ENCODE measurements around the gene DVL1. TPM values are rescaled to one million over a fixed set of nuclear protein-coding genes. Genes with fewer than 3 reads are reported as not detected.

Gene DVL1
- total RNA-seq, 2 experiments from 2014 or later = 37.6 to 38.6 TPM

DNA sequence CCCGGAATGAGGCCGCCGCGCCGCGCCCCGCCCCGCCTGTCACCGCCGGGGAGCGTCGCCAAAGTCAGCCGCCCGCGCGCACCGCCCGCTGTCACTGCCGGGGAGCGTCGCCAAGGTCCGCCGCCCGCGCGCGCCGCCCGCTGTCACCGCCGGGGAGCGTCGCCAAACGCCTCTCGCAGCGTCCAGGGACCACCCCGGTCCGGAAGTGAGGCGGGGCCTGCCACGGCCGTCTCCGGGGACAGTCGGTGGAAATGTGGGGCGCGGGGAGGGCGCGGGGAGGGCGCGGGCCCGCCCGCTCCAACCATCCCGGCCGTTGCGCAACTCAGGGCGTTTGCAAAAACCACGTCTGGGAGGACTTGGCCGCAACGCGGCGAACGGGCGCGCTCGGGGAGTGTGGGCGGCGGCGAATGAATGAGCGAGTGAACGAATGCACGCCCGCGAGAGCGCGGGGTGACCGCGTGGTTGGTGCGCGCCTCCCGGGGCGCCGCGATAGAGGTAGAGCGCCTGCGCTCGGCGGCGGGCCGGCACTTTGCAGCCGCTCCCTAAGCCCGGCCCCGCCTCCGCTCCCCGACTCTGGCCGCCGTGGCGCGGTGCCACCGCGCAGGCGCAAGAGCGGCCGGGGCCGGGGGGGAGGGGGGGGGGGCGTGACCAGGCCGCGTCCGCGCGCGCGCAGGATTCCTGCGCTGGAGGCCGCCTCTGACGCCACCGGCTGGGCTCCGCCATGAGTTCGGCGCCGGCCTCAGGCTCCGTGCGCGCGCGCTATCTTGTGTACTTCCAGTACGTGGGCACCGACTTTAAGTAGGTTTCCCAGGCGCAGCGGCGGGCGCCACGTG is 41.1 kb downstream of the DVL1 start, which contains the start of the genes ACAP3 and PUSL1:
ACAP3 (minus strand) TSS at position 8 of the 833 bp plus-strand sequence. CDS start 115 bp downstream, outside the sequence.
PUSL1 (plus strand) TSS at position 675 of the 833 bp plus-strand sequence; CDS start at position 722, 47 bp downstream.
- H3K9me3 Mint-ChIP-seq = no peaks in the 10 kb centered on the region
- peak within 1 kb of the TSS; percentile 82 for H3K27ac Mint-ChIP-seq
- H3K27me3 Mint-ChIP-seq = no peaks in the 10 kb centered on the region
- peaks cover 29% of the 10 kb centered on the region for H3K4me1 Mint-ChIP-seq (ENCODE audit: low read depth)
- H3K4me3 Mint-ChIP-seq = peak within 1 kb of the TSS; percentile 81
- intact Hi-C loops (cut with micrococcal nuclease) = loop anchor here (1.0 to 5.0 kb wide), 7 partner anchors 36 to 275 kb away; partner anchors contain the start of genes AURKAIP1, B3GALT6, C1orf159 and DVL1
- peaks cover 3% of the 10 kb centered on the region for H3K36me3 Mint-ChIP-seq
- ChIA-PET CTCF (no interaction called here), POLR2A (no interaction called here)
- peak; percentile 91 for DNase-seq

GRCh38 chr1:1307261-1307922 is 41.8 kb downstream of the DVL1 start:
- intact Hi-C loops (cut with micrococcal nuclease) = loop anchor here (5.0 kb wide), 4 partner anchors 35 to 190 kb away; partner anchors contain the start of genes AURKAIP1, C1orf159 and UBE2J2
- Mint-ChIP-seq H3K4me1 (ENCODE audit: low read depth) (peaks cover 29% of the 10 kb centered on the region), H3K4me3 (peak overlapping the region; percentile 81), H3K36me3 (peaks cover 3% of the 10 kb centered on the region), H3K27me3 (no peaks in the 10 kb centered on the region), H3K9me3 (no peaks in the 10 kb centered on the region), H3K27ac (no peak overlapping the region)
- DNase-seq = peak; percentile 29
- POLR2A ChIA-PET = no interaction called here
- CTCF ChIA-PET = interaction anchor here (0.9 kb wide), 2 partner anchors 86 to 185 kb away, joined by 3 to 4 read pairs; no protein-coding TSS in a partner anchor

DNA sequence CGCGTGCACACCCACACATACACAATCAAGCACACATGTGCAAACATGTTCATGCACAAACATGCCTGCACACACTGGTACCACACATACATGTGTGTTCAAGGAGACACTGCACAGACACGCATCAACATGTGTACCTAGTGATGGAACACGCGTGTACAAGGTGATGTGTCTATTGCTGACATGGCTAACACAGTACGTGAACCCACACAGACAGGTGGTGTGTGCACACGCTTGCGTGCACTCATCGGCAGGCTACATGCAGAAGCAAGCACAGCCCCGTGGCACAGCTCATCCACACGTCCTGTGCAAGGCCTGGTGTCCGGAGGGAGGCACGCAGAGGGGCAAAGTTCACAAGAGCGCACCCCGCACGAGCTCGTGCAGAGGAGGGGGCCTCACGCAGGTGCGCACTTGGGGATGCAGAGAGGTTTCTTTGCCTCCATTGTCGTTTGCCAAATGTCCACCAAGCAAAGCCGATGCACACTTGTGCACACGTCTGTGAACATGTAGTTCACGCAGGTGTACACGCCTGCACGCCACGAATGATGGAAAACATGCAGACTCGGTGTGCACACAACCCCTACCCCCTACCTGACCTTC is 42.5 kb downstream of the DVL1 start:
- POLR2A ChIA-PET = no interaction called here
- CTCF ChIA-PET = interaction anchor here (0.9 kb wide), 2 partner anchors 87 to 184 kb away, joined by 3 to 4 read pairs; no protein-coding TSS in a partner anchor
- Mint-ChIP-seq H3K4me1 (ENCODE audit: low read depth) (peaks cover 29% of the 10 kb centered on the region), H3K36me3 (peaks cover 3% of the 10 kb centered on the region), H3K9me3 (no peaks in the 10 kb centered on the region), H3K27me3 (no peaks in the 10 kb centered on the region), H3K4me3 (peak overlapping the region; percentile 81), H3K27ac (peak overlapping the region; percentile 64)
- DNase-seq = no peak
- intact Hi-C loops (cut with micrococcal nuclease) = loop anchor here (5.0 kb wide), 4 partner anchors 34 to 189 kb away; partner anchors contain the start of genes AURKAIP1, C1orf159 and UBE2J2

DNA sequence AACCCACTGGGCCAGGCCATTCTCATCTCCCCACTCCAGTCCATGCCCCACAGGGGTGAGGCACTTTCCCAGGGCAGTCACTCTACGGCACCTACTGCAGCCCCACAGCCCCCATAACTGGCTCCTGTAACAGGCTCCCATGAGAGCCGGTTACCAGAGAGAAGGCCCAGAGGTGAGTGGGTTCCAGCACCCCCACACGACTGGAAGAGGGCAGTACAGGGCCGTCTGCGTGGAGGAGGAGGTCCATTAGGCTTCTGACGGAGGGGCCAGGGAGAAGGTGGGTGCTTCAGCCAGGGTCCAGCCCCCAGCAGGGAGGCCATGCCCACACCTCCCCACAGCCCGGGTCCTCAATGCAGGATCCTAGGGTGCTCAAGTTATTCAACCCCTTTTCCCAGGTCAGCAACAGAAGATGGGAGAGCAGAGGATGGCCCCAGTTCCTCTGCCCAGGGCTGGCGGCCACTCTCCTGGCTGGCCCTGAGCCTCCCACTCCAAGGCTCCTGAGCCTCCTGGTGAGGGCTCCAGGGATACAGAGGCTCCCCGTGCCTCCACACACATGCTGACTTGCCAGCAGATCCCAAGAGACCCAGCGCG is 43.1 kb downstream of the DVL1 start:
- H3K27ac Mint-ChIP-seq = peak overlapping the region; percentile 64
- H3K27me3 Mint-ChIP-seq = no peaks in the 10 kb centered on the region
- DNase-seq = peak; percentile 34
- H3K4me1 Mint-ChIP-seq (ENCODE audit: low read depth) = peaks cover 29% of the 10 kb centered on the region
- ChIA-PET POLR2A (no interaction called here), CTCF (interaction anchor here (0.9 to 1.1 kb wide), 3 partner anchors 16 to 184 kb away, joined by 3 to 4 read pairs (median 3); no protein-coding TSS in a partner anchor)
- intact Hi-C loops (cut with micrococcal nuclease) = loop anchor here (5.0 kb wide), 4 partner anchors 34 to 189 kb away; partner anchors contain the start of genes AURKAIP1, C1orf159 and UBE2J2
- peak overlapping the region; percentile 81 for H3K4me3 Mint-ChIP-seq
- no peaks in the 10 kb centered on the region for H3K9me3 Mint-ChIP-seq
- peaks cover 3% of the 10 kb centered on the region for H3K36me3 Mint-ChIP-seq

DNA sequence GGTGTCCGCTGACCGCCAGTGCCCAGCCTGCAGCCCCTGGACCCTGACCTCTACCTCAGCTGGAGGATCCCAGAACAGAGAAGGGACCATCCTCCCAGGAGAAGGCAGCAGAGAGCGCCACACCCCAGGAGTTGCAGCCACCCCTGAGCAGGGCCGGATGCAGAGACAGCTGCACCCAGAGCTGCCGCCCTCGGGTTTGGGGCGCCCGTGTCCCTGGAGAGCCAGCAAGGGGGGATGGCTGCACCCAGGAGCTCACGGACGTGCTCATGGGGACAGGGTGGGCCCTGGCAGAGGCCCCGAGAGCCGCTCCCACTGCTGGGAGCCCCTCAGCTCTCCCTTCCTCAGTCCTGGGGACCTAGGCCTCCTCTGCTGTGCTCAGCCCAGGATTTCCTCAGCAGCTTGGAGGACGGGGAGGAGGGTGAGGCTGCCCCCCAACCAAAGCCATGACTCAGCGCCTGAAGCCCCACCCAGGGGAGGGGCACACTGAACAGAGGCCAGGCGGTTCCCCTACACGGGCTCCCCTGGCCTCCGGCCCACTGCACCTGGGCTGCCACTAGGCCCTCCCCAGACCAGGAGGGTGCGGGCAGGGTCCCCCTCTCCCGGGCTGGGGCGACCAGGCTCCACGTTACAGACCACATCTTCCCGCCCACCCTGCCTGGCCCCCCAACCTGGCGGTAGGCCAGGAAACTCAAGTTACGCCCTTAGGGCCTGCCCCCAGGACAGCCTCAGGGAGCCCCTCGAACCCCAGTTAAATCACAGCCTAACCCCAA is 43.7 kb downstream of the DVL1 start:
- H3K27ac Mint-ChIP-seq = peak overlapping the region; percentile 64
- H3K36me3 Mint-ChIP-seq = no peaks in the 10 kb centered on the region
- H3K27me3 Mint-ChIP-seq = no peaks in the 10 kb centered on the region
- H3K4me3 Mint-ChIP-seq = peak overlapping the region; percentile 81
- ChIA-PET CTCF (interaction anchor here (1.1 to 1.3 kb wide), 2 partner anchors 15 to 184 kb away, joined by 3 to 6 read pairs; no protein-coding TSS in a partner anchor), POLR2A (no interaction called here)
- DNase-seq = peak; percentile 73
- H3K9me3 Mint-ChIP-seq = no peaks in the 10 kb centered on the region
- intact Hi-C loops (cut with micrococcal nuclease) = loop anchor here (5.0 kb wide), 4 partner anchors 33 to 188 kb away; partner anchors contain the start of genes AURKAIP1, C1orf159 and UBE2J2
- H3K4me1 Mint-ChIP-seq (ENCODE audit: low read depth) = peaks cover 26% of the 10 kb centered on the region

GRCh38 chr1:1304331-1305299 is 44.6 kb downstream of the DVL1 start:
- H3K27ac Mint-ChIP-seq = no peak overlapping the region
- POLR2A ChIA-PET = interaction anchor here (0.5 kb wide), 1 partner anchor 936 kb away, joined by 4 read pairs; no protein-coding TSS in a partner anchor

GRCh38 chr1:1303736-1304135 is 45.5 kb downstream of the DVL1 start:
- Mint-ChIP-seq H3K27ac (no peak overlapping the region), H3K4me3 (no peak overlapping the region), H3K4me1 (ENCODE audit: low read depth) (peaks cover 20% of the 10 kb centered on the region), H3K9me3 (no peaks in the 10 kb centered on the region), H3K27me3 (no peaks in the 10 kb centered on the region), H3K36me3 (no peaks in the 10 kb centered on the region)
- CTCF ChIA-PET = no interaction called here
- no peak for DNase-seq
- intact Hi-C loops (cut with micrococcal nuclease) = no loop called here
- POLR2A ChIA-PET = no interaction called here

More at GRCh38 chr1:1304331-1305299, 44.6 kb downstream of the DVL1 start:
- intact Hi-C loops (cut with micrococcal nuclease) = loop anchor here (5.0 kb wide), 4 partner anchors 32 to 187 kb away; partner anchors contain the start of genes AURKAIP1, C1orf159 and UBE2J2
- no peaks in the 10 kb centered on the region for H3K27me3 Mint-ChIP-seq
- no peaks in the 10 kb centered on the region for H3K36me3 Mint-ChIP-seq
- no peaks in the 10 kb centered on the region for H3K9me3 Mint-ChIP-seq
- CTCF ChIA-PET = interaction anchor here (1.1 to 1.3 kb wide), 2 partner anchors 14 to 183 kb away, joined by 3 to 6 read pairs; no protein-coding TSS in a partner anchor
- H3K4me3 Mint-ChIP-seq = no peak overlapping the region
- peaks cover 24% of the 10 kb centered on the region for H3K4me1 Mint-ChIP-seq (ENCODE audit: low read depth)
- DNase-seq = no peak

DNA sequence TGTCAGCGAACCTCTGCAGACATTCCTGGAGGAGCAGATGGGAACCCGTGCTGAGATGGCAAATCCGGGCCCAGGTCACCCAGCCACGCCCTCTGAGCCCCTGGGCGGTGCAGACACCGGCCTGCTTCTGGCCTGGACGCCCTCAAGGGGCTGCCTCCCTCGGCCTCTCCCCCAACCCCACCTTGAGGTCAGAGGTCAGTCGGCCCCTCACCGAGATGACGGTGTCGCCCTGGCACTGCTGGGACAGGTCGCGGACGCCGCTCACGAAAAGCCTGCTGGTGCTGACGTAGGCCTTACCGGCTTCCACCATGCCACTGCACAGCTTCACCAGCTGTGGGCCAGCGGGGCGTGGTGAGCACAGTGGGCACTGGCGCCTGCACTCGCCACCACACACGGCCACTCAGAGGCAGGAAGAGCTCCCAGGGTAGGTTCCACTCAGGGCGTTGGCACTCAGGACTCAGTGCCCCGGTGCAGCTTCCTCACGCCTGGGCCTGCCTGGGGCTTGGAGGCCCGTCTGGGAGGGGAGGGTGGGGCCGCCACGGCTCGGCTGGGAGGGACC is 46.2 kb downstream of the DVL1 start:
- H3K27ac Mint-ChIP-seq = no peak overlapping the region
- CTCF ChIA-PET = no interaction called here
- intact Hi-C loops (cut with micrococcal nuclease) = no loop called here

DNA sequence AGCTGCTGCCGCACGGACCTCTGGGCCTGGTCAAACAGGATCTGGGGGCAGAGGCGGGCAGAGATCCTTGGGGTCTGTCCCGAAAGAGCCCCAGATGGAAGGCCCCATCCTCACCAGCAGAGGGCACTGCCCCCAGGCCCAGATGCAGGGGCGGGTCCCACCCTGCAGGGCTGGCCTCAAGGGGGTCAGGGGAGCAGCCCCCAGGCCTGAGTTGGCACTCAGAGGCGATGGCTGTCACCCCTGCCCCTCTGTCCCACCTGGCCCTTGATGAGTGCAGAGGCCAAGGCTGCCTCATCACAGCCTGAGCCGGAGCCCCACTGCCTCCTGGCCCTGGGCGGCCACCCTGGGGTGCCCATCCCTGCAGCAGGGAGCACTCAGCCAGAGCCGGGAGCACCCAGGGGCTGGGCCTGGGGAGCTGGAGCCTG is 47.2 kb downstream of the DVL1 start:
- Mint-ChIP-seq H3K9me3 (no peaks in the 10 kb centered on the region), H3K27me3 (no peaks in the 10 kb centered on the region), H3K27ac (no peak overlapping the region), H3K4me1 (ENCODE audit: low read depth) (peaks cover 18% of the 10 kb centered on the region), H3K4me3 (no peak overlapping the region), H3K36me3 (no peaks in the 10 kb centered on the region)
- DNase-seq = no peak
- intact Hi-C loops (cut with micrococcal nuclease) = no loop called here
- ChIA-PET POLR2A (no interaction called here), CTCF (no interaction called here)

More for the DNA sequence above, 46.2 kb downstream of the DVL1 start:
- POLR2A ChIA-PET = no interaction called here
- H3K9me3 Mint-ChIP-seq = no peaks in the 10 kb centered on the region
- peaks cover 20% of the 10 kb centered on the region for H3K4me1 Mint-ChIP-seq (ENCODE audit: low read depth)
- no peak for DNase-seq
- H3K36me3 Mint-ChIP-seq = no peaks in the 10 kb centered on the region
- no peaks in the 10 kb centered on the region for H3K27me3 Mint-ChIP-seq
- H3K4me3 Mint-ChIP-seq = no peak overlapping the region

- Mint-ChIP-seq H3K9me3 (no peaks in the 10 kb centered on the region), H3K4me1 (ENCODE audit: low read depth) (peaks cover 4% of the 10 kb centered on the region), H3K36me3 (no peaks in the 10 kb centered on the region), H3K27ac (no peak overlapping the region), H3K4me3 (no peak overlapping the region), H3K27me3 (no peaks in the 10 kb centered on the region)
- intact Hi-C loops (cut with micrococcal nuclease) = no loop called here
- CTCF ChIA-PET = interaction anchor here (0.9 to 1.1 kb wide), 2 partner anchors 13 to 309 kb away, joined by 3 to 4 read pairs; no protein-coding TSS in a partner anchor
- POLR2A ChIA-PET = no interaction called here
- no peak for DNase-seq
These were observed 48.9 kb downstream of the DVL1 start for GRCh38 chr1:1300352-1300739.
